ENCODE results near the gene IMMT. TPM values are rescaled to one million over a fixed set of nuclear protein-coding genes. Genes with fewer than 3 reads are reported as not detected.

The IMMT gene
- total RNA-seq, 1 experiment from 2014 or later: 112 TPM

- H3K79me1 ChIP-seq (ENCODE audit: insufficient read depth, low read depth, low read length, poor library complexity, severe bottlenecking): no peaks in the 10 kb centered on the region
- H3K23me2 ChIP-seq (ENCODE audit: insufficient read length, low read depth, low read length, poor library complexity, severe bottlenecking): no peaks in the 10 kb centered on the region
- no peaks in the 10 kb centered on the region for H4K20me1 ChIP-seq (ENCODE audit: control insufficient read depth, insufficient read depth, insufficient read length)
- Mint-ChIP-seq H3K27ac (no peak overlapping the region), H3K9me3 (no peaks in the 10 kb centered on the region), H3K4me1 (no peaks in the 10 kb centered on the region), H3K27me3 (ENCODE audit: low read depth) (no peaks in the 10 kb centered on the region), H3K4me3 (no peak overlapping the region), H3K36me3 (ENCODE audit: insufficient read depth in 1 of 3, low read depth in 3 of 3) (peaks cover 32 to 80% (median 62%) of the 10 kb centered on the region in 3 experiments; a peak in 6 of 7 replicates)
- H3K56ac ChIP-seq (ENCODE audit: insufficient read length, low read depth, low read length): no peak overlapping the region
- no peak overlapping the region for H3K4me2 ChIP-seq (ENCODE audit: insufficient read depth, insufficient read length, low read length)
- H3K9ac ChIP-seq (ENCODE audit: extremely low read depth, insufficient read length, low read length): no peak overlapping the region
- no CpG with 5 or more reads among the region's 2 CpGs for WGBS (ENCODE audit: extremely low coverage, insufficient read length, low lambda C conversion rate)
- no peak overlapping the region for H3K23ac ChIP-seq (ENCODE audit: insufficient read length, low read depth, low read length)
- no peak overlapping the region for H2AFZ ChIP-seq (ENCODE audit: low read length)
- no peak overlapping the region for H2BK20ac ChIP-seq (ENCODE audit: low read depth, low read length, poor library complexity, severe bottlenecking)
- no peak overlapping the region for H4K8ac ChIP-seq (replicated peaks; ENCODE audit: insufficient read length, low read depth, low read length)
- no peaks in the 10 kb centered on the region for H3K9me3 ChIP-seq (ENCODE audit: control insufficient read depth, low read depth, low read length)
- no peak overlapping the region for H2BK12ac ChIP-seq (ENCODE audit: insufficient read length, low read depth, low read length)
- no peak overlapping the region for H4K91ac ChIP-seq (ENCODE audit: insufficient read length, low read depth, low read length)
- no peak overlapping the region for H2BK120ac ChIP-seq (ENCODE audit: low read depth, low read length, poor library complexity, severe bottlenecking)
- no peak overlapping the region for H3T11ph ChIP-seq (ENCODE audit: low read length)
- TF ChIP-seq, protein P1, sequence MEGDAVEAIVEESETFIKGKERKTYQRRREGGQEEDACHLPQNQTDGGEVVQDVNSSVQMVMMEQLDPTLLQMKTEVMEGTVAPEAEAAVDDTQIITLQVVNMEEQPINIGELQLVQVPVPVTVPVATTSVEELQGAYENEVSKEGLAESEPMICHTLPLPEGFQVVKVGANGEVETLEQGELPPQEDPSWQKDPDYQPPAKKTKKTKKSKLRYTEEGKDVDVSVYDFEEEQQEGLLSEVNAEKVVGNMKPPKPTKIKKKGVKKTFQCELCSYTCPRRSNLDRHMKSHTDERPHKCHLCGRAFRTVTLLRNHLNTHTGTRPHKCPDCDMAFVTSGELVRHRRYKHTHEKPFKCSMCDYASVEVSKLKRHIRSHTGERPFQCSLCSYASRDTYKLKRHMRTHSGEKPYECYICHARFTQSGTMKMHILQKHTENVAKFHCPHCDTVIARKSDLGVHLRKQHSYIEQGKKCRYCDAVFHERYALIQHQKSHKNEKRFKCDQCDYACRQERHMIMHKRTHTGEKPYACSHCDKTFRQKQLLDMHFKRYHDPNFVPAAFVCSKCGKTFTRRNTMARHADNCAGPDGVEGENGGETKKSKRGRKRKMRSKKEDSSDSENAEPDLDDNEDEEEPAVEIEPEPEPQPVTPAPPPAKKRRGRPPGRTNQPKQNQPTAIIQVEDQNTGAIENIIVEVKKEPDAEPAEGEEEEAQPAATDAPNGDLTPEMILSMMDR (conservative IDR thresholded peaks at IDR 0.05): no peak
- no peaks in the 10 kb centered on the region for H3K4me1 ChIP-seq (ENCODE audit: insufficient read depth, low read length)
- no peak overlapping the region for H3K14ac ChIP-seq (ENCODE audit: insufficient read depth, low read length)
- no peak for DNase-seq
- H2BK15ac ChIP-seq (ENCODE audit: low read depth, low read length): no peak overlapping the region
- no peak overlapping the region for H3K4ac ChIP-seq (ENCODE audit: low read depth, low read length)
- H3K18ac ChIP-seq (ENCODE audit: insufficient read length, low read depth, low read length): no peak overlapping the region
- no peak overlapping the region for H2AK5ac ChIP-seq (ENCODE audit: insufficient read length, low read length)
- H2BK5ac ChIP-seq (ENCODE audit: insufficient read length, low read length): no peak overlapping the region
- H4K5ac ChIP-seq (ENCODE audit: insufficient read length, low read depth, low read length): no peak overlapping the region
- H3K27me3 ChIP-seq (ENCODE audit: insufficient read depth, low read length): no peaks in the 10 kb centered on the region
- no peak overlapping the region for H3K27ac ChIP-seq (ENCODE audit: insufficient read length, low read depth, low read length)
- H3K79me2 ChIP-seq (ENCODE audit: insufficient read depth, low read length): no peaks in the 10 kb centered on the region
Observed at GRCh38 chr2:86150502-86150901, 44.8 kb downstream of the IMMT start.

All from H9 (cell line).